AG10803 (cell line): Measurements from ENCODE around the gene GSTA3.
"Not testable (repeated sequence)": the region's sequence is repeated elsewhere in the genome, so short reads cannot be mapped to it uniquely, and the experiment has no call there.

ENCODE experiments used
- DNase-seq: peaks from one replicate; pipeline ENCODE4 v3.0.0; 2010; ENCODE audit warnings: low read depth
- H3K4me3 ChIP-seq: 2 replicates; pipeline ENCODE4 v1.5.1; 2011; ENCODE audit warnings: mild to moderate bottlenecking, low read length, control low read depth
- TF ChIP-seq, protein P1 (sequence below): conservative IDR thresholded peaks from 2 replicates; pipeline ENCODE4 v1.5.1; 2011; ENCODE audit warnings: mild to moderate bottlenecking, low read length, control low read depth, inconsistent platforms

The GSTA3 gene

DNA sequence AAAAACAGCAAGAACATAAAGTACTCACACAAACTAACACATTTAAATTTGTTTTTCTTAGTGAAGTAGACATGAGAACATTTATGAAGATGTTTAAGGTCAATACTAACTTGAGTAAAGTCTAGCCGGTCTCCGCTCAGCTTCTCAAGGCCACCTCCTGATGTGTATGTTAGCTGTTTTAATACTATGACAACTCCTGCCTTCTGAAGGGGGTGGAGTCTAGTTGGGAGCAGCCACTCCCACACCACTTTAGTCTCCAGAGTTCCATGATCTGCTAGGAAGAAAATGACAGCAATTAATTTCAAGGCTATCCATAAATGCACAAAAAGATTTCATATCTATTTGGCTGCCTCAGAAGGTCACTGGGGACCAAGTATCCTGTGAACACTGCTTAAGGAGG lies at the start of gene GSTA3:
Gene GSTA3, minus strand, starts transcription at position 168 of the 400 bp plus-strand sequence. CDS start 3,864 bp downstream, outside the sequence.
- H3K4me3 ChIP-seq, result no peak within 1 kb of the TSS
- TF ChIP-seq, protein P1, sequence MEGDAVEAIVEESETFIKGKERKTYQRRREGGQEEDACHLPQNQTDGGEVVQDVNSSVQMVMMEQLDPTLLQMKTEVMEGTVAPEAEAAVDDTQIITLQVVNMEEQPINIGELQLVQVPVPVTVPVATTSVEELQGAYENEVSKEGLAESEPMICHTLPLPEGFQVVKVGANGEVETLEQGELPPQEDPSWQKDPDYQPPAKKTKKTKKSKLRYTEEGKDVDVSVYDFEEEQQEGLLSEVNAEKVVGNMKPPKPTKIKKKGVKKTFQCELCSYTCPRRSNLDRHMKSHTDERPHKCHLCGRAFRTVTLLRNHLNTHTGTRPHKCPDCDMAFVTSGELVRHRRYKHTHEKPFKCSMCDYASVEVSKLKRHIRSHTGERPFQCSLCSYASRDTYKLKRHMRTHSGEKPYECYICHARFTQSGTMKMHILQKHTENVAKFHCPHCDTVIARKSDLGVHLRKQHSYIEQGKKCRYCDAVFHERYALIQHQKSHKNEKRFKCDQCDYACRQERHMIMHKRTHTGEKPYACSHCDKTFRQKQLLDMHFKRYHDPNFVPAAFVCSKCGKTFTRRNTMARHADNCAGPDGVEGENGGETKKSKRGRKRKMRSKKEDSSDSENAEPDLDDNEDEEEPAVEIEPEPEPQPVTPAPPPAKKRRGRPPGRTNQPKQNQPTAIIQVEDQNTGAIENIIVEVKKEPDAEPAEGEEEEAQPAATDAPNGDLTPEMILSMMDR, result no peak
- no peak for DNase-seq

DNA sequence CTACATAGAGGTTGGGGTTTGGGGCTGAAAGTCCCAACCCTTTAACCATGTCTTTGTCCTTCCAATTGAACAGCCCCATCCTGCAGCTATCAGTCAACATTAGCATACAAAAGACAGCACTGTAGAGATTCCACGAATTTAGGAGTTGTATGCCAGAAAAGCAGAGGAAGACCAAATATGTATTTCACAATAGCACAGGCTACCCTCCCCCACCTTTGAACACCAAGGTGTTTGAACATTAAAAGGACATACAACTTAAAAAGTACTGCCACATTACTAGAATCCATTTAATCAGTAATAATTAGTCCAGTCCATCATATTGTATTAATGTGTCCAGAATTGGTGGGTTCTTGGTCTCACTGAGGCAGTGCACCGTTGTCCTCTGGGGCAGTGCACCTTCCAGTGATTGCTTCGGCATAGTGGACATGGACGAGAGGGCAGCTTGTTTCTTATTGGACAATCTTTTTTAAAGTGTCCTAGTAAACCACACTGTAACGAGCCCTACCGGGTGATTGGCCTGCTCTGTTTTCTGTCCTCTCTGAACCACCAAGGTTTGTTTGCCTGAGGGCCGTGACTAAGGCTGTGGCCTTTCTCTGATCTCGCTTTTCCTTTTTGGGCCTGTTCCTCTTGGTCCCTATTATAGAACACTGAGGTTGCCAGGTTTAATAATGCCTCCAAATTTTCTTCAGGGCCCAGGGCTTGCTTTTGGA lies 49.2 kb upstream of the GSTA3 start:
- no peak overlapping the region for H3K4me3 ChIP-seq
- DNase-seq, result no peak
- TF ChIP-seq, protein P1, result no peak

DNA sequence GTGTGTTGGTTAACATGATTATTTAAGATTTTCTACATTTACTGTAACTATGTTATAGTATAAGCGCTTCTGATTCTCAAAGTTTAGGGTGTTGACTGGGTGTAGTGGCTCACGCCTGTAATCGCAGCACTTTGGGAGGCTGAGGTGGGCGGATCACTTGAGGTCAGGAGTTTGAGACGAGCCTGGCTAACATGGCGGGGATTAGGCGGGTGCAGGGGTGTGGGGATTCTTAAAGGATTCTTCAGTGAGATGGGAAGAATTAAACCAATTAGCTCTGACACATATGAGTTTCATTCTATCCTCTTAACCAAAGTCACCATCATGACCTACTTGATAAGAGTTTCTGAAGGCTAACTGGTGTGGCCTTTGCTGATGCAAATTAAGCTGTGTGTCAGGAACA lies 46.4 kb upstream of the GSTA3 start:
- no peak for DNase-seq
- H3K4me3 ChIP-seq, result no peak overlapping the region
- TF ChIP-seq, protein P1, result no peak

DNA sequence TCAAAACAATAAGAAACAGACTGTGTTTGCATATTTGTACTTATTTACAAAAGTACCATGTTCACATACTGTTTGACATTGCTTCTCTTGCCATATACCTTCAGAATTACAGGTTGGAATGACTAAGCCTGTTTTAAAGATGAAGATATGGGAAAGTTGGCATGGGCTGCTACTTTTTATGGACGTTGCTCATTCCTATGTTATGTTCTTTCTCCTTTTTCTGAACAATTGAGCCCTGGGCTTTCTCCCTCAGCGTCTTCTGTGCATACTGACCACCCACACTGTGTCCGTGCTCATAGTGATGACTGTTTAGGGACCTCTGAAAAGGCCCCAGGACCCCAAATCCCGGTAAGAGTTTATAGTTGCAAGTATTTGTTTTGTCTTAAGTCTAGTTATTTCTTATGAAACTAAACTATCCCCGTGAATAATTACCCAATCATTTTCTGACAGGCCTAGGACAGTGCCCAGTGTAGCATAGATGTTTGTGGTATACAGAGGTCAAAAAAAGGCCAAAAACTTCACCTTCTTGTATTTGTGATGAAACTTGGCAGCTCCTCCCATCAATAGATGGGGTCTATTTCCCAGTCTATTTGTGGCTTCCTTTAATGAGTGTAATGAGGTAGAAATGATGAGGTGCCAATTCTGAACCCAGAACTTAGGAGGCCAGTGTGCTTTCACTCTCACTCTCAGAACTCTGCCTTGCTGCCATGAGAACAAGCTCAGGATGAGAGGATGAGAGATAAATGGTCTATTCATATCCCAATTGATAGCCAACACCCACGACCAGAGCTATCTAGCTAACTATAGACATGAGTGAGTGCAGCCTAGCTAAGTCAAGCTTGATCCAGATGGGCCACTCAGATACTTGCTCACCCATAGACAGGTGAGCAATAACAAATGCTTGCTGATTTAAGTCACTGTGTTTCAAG lies 44.7 kb upstream of the GSTA3 start:
- no peak for DNase-seq
- TF ChIP-seq, protein P1, result no peak
- no peak overlapping the region for H3K4me3 ChIP-seq

DNA sequence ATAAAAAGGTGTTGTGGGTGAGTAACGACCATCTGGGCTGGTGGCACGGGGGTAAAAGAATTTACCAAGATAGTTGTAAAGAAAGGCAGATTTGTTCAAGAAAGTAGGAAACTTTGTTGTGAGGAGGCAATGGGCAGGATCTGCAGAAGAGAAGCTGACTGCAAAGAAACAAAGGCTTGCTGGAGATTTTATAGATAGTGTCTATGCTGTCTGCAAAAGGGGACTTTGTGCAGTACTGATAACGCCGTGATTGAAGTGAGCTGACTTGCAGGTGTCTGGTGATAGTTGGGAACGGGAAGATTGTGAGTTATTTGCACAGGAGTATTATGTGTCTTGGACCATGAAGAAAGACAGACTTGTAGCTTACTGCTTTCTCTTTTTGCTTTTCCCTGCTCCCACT lies 36.8 kb upstream of the GSTA3 start:
- TF ChIP-seq, protein P1, result no peak
- H3K4me3 ChIP-seq, result no peak overlapping the region
- no peak for DNase-seq

DNA sequence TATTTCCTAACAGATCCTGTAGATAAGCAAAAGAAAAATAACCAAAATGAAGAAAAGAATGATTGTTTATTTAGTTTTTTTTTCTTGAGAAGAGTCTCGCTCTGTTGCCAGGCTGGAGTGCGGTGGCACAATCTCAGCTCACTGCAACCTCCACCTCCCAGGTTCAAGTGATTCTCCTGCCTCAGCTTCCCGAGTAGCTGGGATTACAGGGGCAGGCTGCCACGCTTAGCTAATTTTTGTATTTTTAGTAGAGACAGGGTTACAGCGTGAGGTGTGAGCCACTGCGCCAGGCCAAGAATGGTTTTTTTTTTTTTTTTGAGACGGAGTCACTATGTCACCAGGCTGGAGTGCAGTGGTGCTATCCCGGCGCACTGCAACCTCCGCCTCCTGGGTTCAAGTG lies 33.3 kb upstream of the GSTA3 start:
- DNase-seq, H3K4me3 ChIP-seq: not testable (repeated sequence)

DNA sequence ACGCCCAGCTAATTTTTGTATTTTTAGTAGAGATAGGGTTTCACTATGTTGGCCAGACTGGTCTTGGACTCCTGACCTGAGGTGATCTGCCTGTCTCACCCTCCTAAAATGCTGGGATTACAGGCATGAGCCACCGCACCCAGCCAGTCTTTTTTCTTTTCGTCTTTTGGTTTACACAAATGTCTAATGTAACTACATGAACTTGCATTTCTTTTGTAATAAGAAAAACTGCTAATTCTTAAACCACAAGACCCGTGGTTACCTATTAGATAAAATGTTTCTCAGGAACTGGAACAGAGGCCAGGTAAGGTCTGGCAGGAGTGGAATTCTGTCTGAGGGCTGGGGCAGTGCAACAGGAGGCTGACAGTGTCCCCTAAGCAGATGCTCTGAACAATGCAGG lies 32.7 kb upstream of the GSTA3 start:
- H3K4me3 ChIP-seq, result no peak overlapping the region
- TF ChIP-seq, protein P1, result no peak
- no peak for DNase-seq
